Lung (tissue), 16 donors: ENCODE measurements around the gene ETFDH. TPM values are rescaled to one million over a fixed set of nuclear protein-coding genes. Genes with fewer than 3 reads are reported as not detected.

ENCODE experiments used
- ATAC-seq: fragments of 200-7000 bp; cut with Tn5 transposase; one replicate; pipeline ENCODE4 v1.9.1; 2020; ENCODE audit warnings: moderate number of reproducible peaks; ENCODE audit not compliant: insufficient read depth, low FRiP score
- DNase-seq, 3 donors: peaks; one replicate each; pipeline ENCODE4 v3.0.0-alpha.2; 2013 to 2017
- H3K27ac ChIP-seq, 2 donors: one replicate each; pipeline ENCODE4 v1.5.1; 2013; ENCODE audit warnings: mild to moderate bottlenecking in 2 of 2, moderate library complexity in 2 of 2, control low read depth in 1 of 2, inconsistent platforms in 1 of 2, low read depth in 1 of 2, low read length in 1 of 2
- H3K27me3 ChIP-seq, 3 donors: one replicate each; pipeline ENCODE4 v1.5.1; 2013; ENCODE audit warnings: low read length in 2 of 3; ENCODE audit not compliant: control insufficient read depth in 3 of 3, insufficient read depth in 3 of 3
- H3K36me3 ChIP-seq, 4 donors: one replicate each; pipeline ENCODE4 v1.5.1; 2013; ENCODE audit warnings: low read length in 4 of 4, mild to moderate bottlenecking in 1 of 4, moderate library complexity in 1 of 4; ENCODE audit not compliant: control insufficient read depth in 4 of 4, insufficient read depth in 4 of 4
- H3K4me1 ChIP-seq, 5 donors: one replicate each; pipeline ENCODE4 v1.5.1; 2013; ENCODE audit warnings: low read length in 5 of 5, mild to moderate bottlenecking in 2 of 5, moderate library complexity in 1 of 5; ENCODE audit not compliant: control insufficient read depth in 5 of 5, insufficient read depth in 5 of 5
- H3K4me3 ChIP-seq: one replicate; pipeline ENCODE4 v1.5.1; 2013; ENCODE audit warnings: mild to moderate bottlenecking, control low read depth, moderate library complexity
- H3K9ac ChIP-seq, 2 donors: one replicate each; pipeline ENCODE4 v1.5.1; 2013; ENCODE audit warnings: low read length in 2 of 2, control low read depth in 1 of 2; ENCODE audit not compliant: insufficient read depth in 1 of 2
- H3K9me3 ChIP-seq, 4 donors: one replicate each; pipeline ENCODE4 v1.5.1; 2013; ENCODE audit warnings: low read length in 3 of 4, mild to moderate bottlenecking in 1 of 4, moderate library complexity in 1 of 4; ENCODE audit not compliant: control insufficient read depth in 4 of 4, insufficient read depth in 3 of 4
- WGBS, 2 donors: extraction: QIAGEN DNeasy Blood & Tissue Kit; methylation state at CpG; one replicate each; pipeline ENCODE4 v1.1.7; 2013; 5-methylcytosine and 5-hydroxymethylcytosine counted together
- long read RNA-seq, 5 donors: transcript quantifications; one replicate each; lab custom pipeline, GENCODE V29; 2026
- polyA plus RNA-seq, 2 donors: library from polyadenylated mRNA; stranded (reverse); fragments of 200-250 nt; gene quantifications; one replicate each; pipeline ENCODE4 v1.2.1, GENCODE V29; 2013
- total RNA-seq, 2 donors: library from RNA; depleted of rRNA in 1 of 2; stranded (reverse); fragments of >200 nt in 1 of 2; gene quantifications; one replicate each; pipeline ENCODE4 v1.2.1, GENCODE V29; 2014 to 2021
- TF ChIP-seq, protein P1 (sequence below): IDR thresholded peaks from 2 replicates; pipeline ENCODE4 v1.5.1; 2012; ENCODE audit warnings: mild to moderate bottlenecking; ENCODE audit errors: control extremely low read depth, extremely low read depth
- donor health status: control.
- donor health status: control.
- donor health status: Bipolar disorder and iron deficiency.
- donor health status: healthy.
- donor health status: DM: yes; HTN: yes; CAD: no.

Gene ETFDH
- total RNA-seq, result 10 to 100 TPM; 16.0 to 43.8 TPM
- 10 to 100 TPM; 13.6 to 16.9 TPM for polyA plus RNA-seq
- long read RNA-seq, donor 1, partial matches to known transcripts, result 5 of 30 reads
- long read RNA-seq, donor 1, other reads (novel, unspliced or antisense), result 24 of 30 reads
- long read RNA-seq, donor 2, partial matches to known transcripts, result 0 of 1 reads
- long read RNA-seq, donor 2, other reads (novel, unspliced or antisense), result 0 of 1 reads
- long read RNA-seq, donor 3, transcript ETFDH-206 (13 exons, 3,282 nt), result major isoform, 6 of 37 reads
- long read RNA-seq, donor 3, partial matches to known transcripts, result 18 of 37 reads
- long read RNA-seq, donor 3, other reads (novel, unspliced or antisense), result 12 of 37 reads
- long read RNA-seq, donor 4, result 0 reads
- long read RNA-seq, donor 5, transcript ETFDH-206 (13 exons, 3,282 nt), result major isoform, 5 of 64 reads
- long read RNA-seq, donor 5, partial matches to known transcripts, result 56 of 64 reads
- long read RNA-seq, donor 5, other reads (novel, unspliced or antisense), result 0 of 64 reads

DNA sequence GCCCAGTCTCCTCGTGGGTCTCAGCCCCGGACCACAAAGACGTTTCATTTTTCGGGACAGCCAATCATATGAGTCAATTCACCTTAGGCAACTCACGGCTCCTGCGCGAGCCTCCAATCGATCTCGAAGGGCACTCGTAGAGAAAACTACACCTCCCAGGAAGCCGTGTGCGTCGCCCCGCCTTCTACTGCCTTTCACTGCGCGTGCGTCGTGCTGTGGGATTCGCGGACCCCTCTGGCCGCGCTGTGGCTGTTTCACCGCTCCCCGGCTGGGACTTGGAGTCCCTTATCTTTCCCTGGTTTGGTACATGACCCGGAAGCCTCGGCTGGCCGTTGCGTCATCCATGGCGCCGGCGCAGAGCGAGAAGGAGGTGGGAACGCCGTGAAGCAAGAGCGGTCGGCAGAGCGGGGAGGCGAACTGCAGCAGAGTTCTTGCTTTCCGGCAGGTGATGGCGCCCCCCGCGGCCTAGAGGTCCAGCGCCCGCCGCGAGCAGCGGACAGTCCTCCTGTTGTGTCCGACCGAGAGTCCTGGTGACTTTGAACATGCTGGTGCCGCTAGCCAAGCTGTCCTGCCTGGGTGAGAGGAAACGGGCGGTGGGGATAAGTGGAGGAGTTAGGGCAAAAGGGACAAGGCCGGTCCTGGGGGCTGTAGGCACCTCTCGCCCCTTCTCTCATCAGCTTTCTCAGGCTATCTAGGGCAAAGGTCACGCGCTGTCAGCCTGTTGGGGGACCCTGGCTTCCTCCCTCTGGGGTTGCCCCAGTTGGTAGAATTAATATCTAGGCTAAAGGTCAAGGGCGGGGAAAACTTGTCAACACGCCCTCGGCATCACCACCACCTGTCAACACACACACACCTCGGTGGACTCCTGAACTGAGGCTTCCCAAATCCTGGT lies at the start of gene ETFDH:
Gene ETFDH, plus strand, starts transcription at position 382 of the 892 bp plus-strand sequence. Its CDS starts 161 bp downstream, at position 543.
- ATAC-seq (peak; percentile 93), DNase-seq (peak; percentile 100)
- 0% methylated on average over 60 of the region's 60 CpGs for WGBS, 2 donors
- TF ChIP-seq, protein P1, sequence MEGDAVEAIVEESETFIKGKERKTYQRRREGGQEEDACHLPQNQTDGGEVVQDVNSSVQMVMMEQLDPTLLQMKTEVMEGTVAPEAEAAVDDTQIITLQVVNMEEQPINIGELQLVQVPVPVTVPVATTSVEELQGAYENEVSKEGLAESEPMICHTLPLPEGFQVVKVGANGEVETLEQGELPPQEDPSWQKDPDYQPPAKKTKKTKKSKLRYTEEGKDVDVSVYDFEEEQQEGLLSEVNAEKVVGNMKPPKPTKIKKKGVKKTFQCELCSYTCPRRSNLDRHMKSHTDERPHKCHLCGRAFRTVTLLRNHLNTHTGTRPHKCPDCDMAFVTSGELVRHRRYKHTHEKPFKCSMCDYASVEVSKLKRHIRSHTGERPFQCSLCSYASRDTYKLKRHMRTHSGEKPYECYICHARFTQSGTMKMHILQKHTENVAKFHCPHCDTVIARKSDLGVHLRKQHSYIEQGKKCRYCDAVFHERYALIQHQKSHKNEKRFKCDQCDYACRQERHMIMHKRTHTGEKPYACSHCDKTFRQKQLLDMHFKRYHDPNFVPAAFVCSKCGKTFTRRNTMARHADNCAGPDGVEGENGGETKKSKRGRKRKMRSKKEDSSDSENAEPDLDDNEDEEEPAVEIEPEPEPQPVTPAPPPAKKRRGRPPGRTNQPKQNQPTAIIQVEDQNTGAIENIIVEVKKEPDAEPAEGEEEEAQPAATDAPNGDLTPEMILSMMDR, result peak; percentile 60
- Histone ChIP-seq H3K27me3 (no peaks in the 10 kb centered on the region), H3K9ac (peak within 1 kb of the TSS; percentile 95 to 98), H3K4me3 (peak within 1 kb of the TSS; percentile 74), H3K27ac (peak within 1 kb of the TSS; percentile 95 to 97), H3K9me3 (no peaks in the 10 kb centered on the region), H3K36me3 (peaks cover 0 to 3% (median 1%) of the 10 kb centered on the region in 4 donors), H3K4me1 (peaks cover 0 to 18% (median 0%) of the 10 kb centered on the region in 5 donors)

GRCh38 chr4:158624889-158625478 lies 47.1 kb upstream of the ETFDH start:
- Histone ChIP-seq H3K36me3 (peaks cover 0 to 1% (median 0%) of the 10 kb centered on the region in 4 donors), H3K27ac (no peak overlapping the region), H3K9ac (no peak overlapping the region), H3K9me3 (no peaks in the 10 kb centered on the region), H3K27me3 (no peaks in the 10 kb centered on the region), H3K4me1 (peaks cover 0 to 3% (median 0%) of the 10 kb centered on the region in 5 donors), H3K4me3 (no peak overlapping the region)
- TF ChIP-seq, protein P1, result peak; percentile 61
- 33 to 39% methylated on average over 3 of the region's 3 CpGs for WGBS, 2 donors
- peak; percentile 81 for ATAC-seq
- DNase-seq, result peak in 2 of 3 donors; percentile 46 to 66

- Histone ChIP-seq H3K27me3 (no peaks in the 10 kb centered on the region), H3K27ac (peak overlapping the region in 1 of 2 donors; percentile 16), H3K36me3 (peaks cover 0 to 1% (median 0%) of the 10 kb centered on the region in 4 donors), H3K9me3 (no peaks in the 10 kb centered on the region), H3K4me3 (no peak overlapping the region), H3K9ac (no peak overlapping the region), H3K4me1 (peaks cover 0 to 3% (median 0%) of the 10 kb centered on the region in 5 donors)
- DNase-seq, result no peak
- ATAC-seq, result no peak
- TF ChIP-seq, protein P1, result no peak
- 68 to 94% methylated on average over 2 of the region's 2 CpGs for WGBS, 2 donors
Measured at GRCh38 chr4:158625544-158625943, 46.6 kb upstream of the ETFDH start.
